Right cardiac atrium (tissue), 5 donors: ENCODE data around the gene GDF10. TPM values are rescaled to one million over a fixed set of nuclear protein-coding genes. Genes with fewer than 3 reads are reported as not detected.

ENCODE experiments used
- ATAC-seq, 2 donors: fragments of 200-7000 bp; cut with Tn5 transposase; one replicate each; pipeline versions ENCODE4 v1.8.0 to v1.9.1; 2020; ENCODE audit warnings: moderate library complexity in 2 of 2, mild to moderate bottlenecking in 1 of 2
- DNase-seq, 3 donors: peaks; one replicate each; pipeline ENCODE4 v3.0.0-alpha.2; 2020
- H3K27ac ChIP-seq: one replicate; pipeline ENCODE4 v1.5.1; 2013; ENCODE audit warnings: mild to moderate bottlenecking, low read length, control low read depth, moderate library complexity
- H3K27me3 ChIP-seq: one replicate; pipeline ENCODE4 v1.6.1; 2013; ENCODE audit not compliant: control insufficient read depth, insufficient read depth
- H3K4me1 ChIP-seq: one replicate; pipeline ENCODE4 v1.6.1; 2013; ENCODE audit warnings: low read length; ENCODE audit not compliant: control insufficient read depth, insufficient read depth
- H3K4me3 ChIP-seq: one replicate; pipeline ENCODE4 v1.5.1; 2013; ENCODE audit warnings: low read length, control low read depth
- H3K9me3 ChIP-seq: one replicate; pipeline ENCODE4 v1.6.1; 2013; ENCODE audit warnings: low read length; ENCODE audit not compliant: control insufficient read depth
- WGBS: extraction: QIAGEN DNeasy Blood & Tissue Kit; methylation state at CpG from one replicate; pipeline ENCODE4 v1.1.7; 2013; 5-methylcytosine and 5-hydroxymethylcytosine counted together
- intact Hi-C, 4 donors: fragments of 100-400 bp; cut with DNase I; formaldehyde crosslinking; loops; one replicate each; pipeline versions ENCODE4 v1.11.0 to v1.14.0; 2022 to 2023
- polyA plus RNA-seq: library from polyadenylated mRNA; stranded (reverse); fragments of 200-250 nt; gene quantifications from one replicate; pipeline ENCODE4 v1.2.3, GENCODE V29; 2013
- total RNA-seq, 4 donors: library from RNA; stranded (reverse); fragmentation: NEBNext Ultra II Directional; extraction: Animal tissue kit (Norgen Biotek cat#: 25700); gene quantifications; one replicate each; pipeline ENCODE4 v1.2.1, GENCODE V29; 2021
- donor health status: healthy with polysubstance abuse.
- donor health status: DM: no; HTN: yes; CAD: no.
- donor health status: DM: no; HTN: no; CAD: no.
- donor health status: DM: no; HTN: yes; CAD: no; lungs with severe emphysema.
- donor health status: DM: yes; HTN: yes; CAD: no.

Gene GDF10
- total and polyA plus RNA-seq, 5 donors, result 1.8 to 4.3 (median 2.5) TPM

GRCh38 chr10:47316131-47316530 is 16.1 kb downstream of the GDF10 start:
- Histone ChIP-seq H3K27ac (no peak overlapping the region), H3K27me3 (no peaks in the 10 kb centered on the region), H3K4me1 (no peaks in the 10 kb centered on the region), H3K9me3 (no peaks in the 10 kb centered on the region), H3K4me3 (no peak overlapping the region)
- ATAC-seq (no peak), DNase-seq (no peak)
- intact Hi-C loops, result no loop called here
- 83% methylated on average over 5 of the region's 5 CpGs for WGBS

DNA sequence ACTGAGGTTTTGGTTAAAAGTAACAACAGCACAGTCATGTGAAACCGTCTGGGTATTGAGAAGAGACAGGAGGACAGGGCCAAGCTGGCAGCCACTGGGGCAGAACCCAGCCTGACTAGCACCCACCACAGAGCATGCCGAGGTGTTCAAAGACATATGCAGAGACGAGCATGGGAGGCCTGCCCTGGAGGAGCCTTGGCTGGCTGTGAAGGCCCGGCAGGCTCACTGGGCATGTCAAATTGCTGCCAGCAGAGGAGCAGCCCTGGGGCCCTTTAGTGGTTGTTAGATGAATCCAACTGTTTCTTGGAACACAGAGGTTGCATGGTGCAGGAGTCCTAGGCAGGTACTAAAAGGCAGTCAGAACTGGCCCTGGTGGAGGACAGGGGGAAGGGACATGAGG is 17.3 kb downstream of the GDF10 start:
- H3K4me3 ChIP-seq, result no peak overlapping the region
- 86% methylated on average over 4 of the region's 4 CpGs for WGBS
- DNase-seq (no peak), ATAC-seq (no peak)
- intact Hi-C loops, result no loop called here
- no peaks in the 10 kb centered on the region for H3K4me1 ChIP-seq
- no peak overlapping the region for H3K27ac ChIP-seq
- no peaks in the 10 kb centered on the region for H3K9me3 ChIP-seq
- H3K27me3 ChIP-seq, result no peaks in the 10 kb centered on the region

DNA sequence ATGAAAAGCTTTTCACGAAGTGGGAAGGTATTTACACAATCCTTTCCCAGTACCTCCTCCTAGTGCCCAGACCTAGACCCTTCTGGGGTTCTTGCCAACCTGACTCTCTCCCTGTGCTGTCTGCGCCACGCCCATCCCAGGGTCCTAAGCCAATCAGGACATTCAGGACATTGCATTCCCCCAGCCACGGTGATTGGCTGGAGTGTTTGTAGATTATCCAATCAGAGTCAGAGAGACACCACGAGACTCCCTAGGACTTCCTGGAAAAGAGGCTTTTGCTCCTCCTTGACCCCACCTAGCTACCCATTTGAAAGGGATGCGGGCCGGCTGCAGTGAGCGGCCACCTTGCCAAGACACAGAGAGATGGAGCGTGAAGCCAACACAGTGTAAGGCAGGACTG is 18.7 kb downstream of the GDF10 start:
- WGBS, result 54% methylated on average over 9 of the region's 9 CpGs
- intact Hi-C loops, result no loop called here
- Histone ChIP-seq H3K9me3 (no peaks in the 10 kb centered on the region), H3K27me3 (no peaks in the 10 kb centered on the region), H3K4me3 (no peak overlapping the region), H3K4me1 (no peaks in the 10 kb centered on the region), H3K27ac (no peak overlapping the region)
- no peak for ATAC-seq
- no peak for DNase-seq

DNA sequence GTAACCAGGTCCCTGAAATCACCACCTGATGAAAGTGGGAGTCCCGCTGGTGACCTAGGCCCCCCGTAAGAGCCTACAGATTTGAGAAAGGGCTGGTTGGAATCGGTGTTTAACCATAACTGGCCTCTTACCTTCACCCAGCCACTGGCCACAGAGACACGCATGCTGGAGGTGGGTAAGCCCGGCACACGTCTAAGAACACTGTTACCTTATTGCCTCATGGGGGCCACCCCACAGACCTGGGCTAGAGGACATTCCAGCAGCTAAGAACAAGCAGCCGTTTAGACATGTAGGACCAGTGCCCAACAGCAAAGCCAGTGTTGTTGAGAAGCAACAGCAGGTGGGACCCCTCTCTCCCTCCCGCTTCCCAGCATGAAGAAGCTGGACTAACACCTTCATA is 19.8 kb downstream of the GDF10 start:
- intact Hi-C loops, result no loop called here
- ATAC-seq, result no peak
- no peaks in the 10 kb centered on the region for H3K27me3 ChIP-seq
- H3K4me1 ChIP-seq, result no peaks in the 10 kb centered on the region
- WGBS, result 88% methylated on average over 8 of the region's 8 CpGs
- no peak for DNase-seq
- no peak overlapping the region for H3K4me3 ChIP-seq
- no peak overlapping the region for H3K27ac ChIP-seq
- H3K9me3 ChIP-seq, result no peaks in the 10 kb centered on the region

DNA sequence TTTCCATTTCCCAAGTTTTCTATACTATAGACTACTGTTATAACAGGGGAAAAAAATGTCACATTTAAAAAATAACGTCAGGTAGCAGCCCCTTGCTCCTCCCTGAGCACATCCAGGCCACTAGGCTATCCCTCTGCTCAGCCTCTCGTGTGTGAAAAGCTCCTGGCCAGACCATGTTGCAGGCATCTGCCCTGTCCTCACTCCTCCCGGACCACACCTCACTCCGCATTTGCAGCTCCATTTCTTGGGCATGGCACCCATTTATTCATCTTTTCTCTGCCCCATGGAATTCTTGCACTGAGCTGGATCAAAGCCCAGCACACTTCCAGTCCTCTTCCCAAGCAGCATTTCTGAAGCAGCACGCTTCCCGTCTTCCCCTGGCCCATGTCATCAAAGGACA is 20.8 kb downstream of the GDF10 start:
- no peaks in the 10 kb centered on the region for H3K4me1 ChIP-seq
- no peaks in the 10 kb centered on the region for H3K9me3 ChIP-seq
- no peak for ATAC-seq
- no peak overlapping the region for H3K27ac ChIP-seq
- WGBS, result 46% methylated on average over 6 of the region's 6 CpGs
- intact Hi-C loops, result no loop called here
- H3K27me3 ChIP-seq, result no peaks in the 10 kb centered on the region
- DNase-seq, result no peak
- no peak overlapping the region for H3K4me3 ChIP-seq

DNA sequence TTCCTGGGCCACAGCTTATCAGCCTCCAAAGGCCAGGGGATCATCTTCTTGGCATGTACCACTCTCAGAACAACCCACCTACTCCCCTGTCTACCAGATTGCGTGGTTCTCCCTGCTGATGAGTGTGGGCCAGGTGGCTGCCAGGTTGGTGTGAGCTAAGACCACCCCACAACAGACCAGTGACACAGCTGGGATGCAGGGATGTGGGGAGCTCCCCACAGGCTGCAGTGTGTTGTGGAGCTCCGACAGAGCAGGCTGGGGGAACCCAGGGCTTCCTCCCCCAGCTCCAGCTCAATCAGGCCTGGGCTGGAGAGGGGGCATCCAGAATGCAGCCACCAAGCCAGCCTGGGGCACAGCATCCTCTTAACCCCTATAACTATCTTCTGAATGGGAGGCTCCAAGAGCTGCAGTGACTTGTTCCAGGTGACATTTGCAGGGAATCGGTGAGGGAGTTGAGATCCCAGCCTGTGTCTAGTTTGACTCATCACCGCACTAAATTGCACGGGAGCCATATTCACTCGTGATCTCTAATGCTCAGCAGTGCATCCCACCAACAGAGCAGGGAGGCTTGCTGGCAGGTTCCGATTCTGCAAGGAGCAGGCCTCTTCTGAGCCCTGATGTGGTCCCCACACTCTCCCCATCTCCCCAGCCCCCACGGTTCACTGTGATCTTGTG is 21.7 kb downstream of the GDF10 start:
- Histone ChIP-seq H3K27me3 (no peaks in the 10 kb centered on the region), H3K4me1 (no peaks in the 10 kb centered on the region), H3K27ac (no peak overlapping the region), H3K4me3 (no peak overlapping the region), H3K9me3 (no peaks in the 10 kb centered on the region)
- intact Hi-C loops, result no loop called here
- ATAC-seq, result peak in 1 of 2 donors; percentile 9
- 65% methylated on average over 8 of the region's 8 CpGs for WGBS
- no peak for DNase-seq

- Histone ChIP-seq H3K27ac (no peak within 1 kb of the TSS), H3K9me3 (no peaks in the 10 kb centered on the region), H3K27me3 (no peaks in the 10 kb centered on the region), H3K4me1 (no peaks in the 10 kb centered on the region), H3K4me3 (no peak within 1 kb of the TSS)
- ATAC-seq (peak in 1 of 2 donors; percentile 9), DNase-seq (no peak)
- WGBS, result 60% methylated on average over 35 of the region's 35 CpGs
- intact Hi-C loops, result no loop called here
Observed at GRCh38 chr10:47322300-47323061, 22.5 kb downstream of the GDF10 start, which contains the start of gene GDF2. TSS of gene GDF2 (plus strand) at chr10:47322454. CDS start at chr10:47322669, 215 bp downstream.

DNA sequence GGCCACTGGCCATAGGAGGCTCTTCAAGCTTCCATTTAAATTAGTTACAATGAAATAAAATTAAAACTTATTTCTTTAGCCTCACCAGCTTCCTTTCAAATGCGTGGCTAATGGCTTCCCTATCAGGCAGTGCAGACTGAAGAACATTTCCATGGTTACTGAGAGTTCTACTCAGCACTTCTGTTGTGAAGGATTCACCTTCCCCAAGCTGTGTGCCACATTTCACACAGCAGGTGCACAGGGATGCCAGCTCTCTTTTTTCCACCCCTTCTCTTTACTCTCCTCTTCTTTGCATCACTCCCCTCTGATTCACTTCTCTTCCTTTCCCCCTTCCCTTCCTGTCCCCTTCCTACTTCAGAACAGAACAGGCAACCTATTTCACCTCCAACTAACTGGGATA is 23.1 kb downstream of the GDF10 start:
- no peak overlapping the region for H3K4me3 ChIP-seq
- DNase-seq, result no peak
- H3K27ac ChIP-seq, result no peak overlapping the region
- H3K27me3 ChIP-seq, result no peaks in the 10 kb centered on the region
- no peak for ATAC-seq
- no peaks in the 10 kb centered on the region for H3K4me1 ChIP-seq
- intact Hi-C loops, result no loop called here
- no peaks in the 10 kb centered on the region for H3K9me3 ChIP-seq
- WGBS, result 65% methylated on average over 1 of the region's 1 CpG

GRCh38 chr10:47323636-47324296 is 23.8 kb downstream of the GDF10 start:
- H3K4me3 ChIP-seq, result no peak overlapping the region
- no peaks in the 10 kb centered on the region for H3K4me1 ChIP-seq
- no peaks in the 10 kb centered on the region for H3K27me3 ChIP-seq
- no peaks in the 10 kb centered on the region for H3K9me3 ChIP-seq
- no peak overlapping the region for H3K27ac ChIP-seq
- intact Hi-C loops, result no loop called here
- ATAC-seq (no peak), DNase-seq (no peak)
- 49% methylated on average over 5 of the region's 5 CpGs for WGBS

GRCh38 chr10:47325303-47326291 is 25.6 kb downstream of the GDF10 start:
- intact Hi-C loops, result no loop called here
- Histone ChIP-seq H3K9me3 (no peaks in the 10 kb centered on the region), H3K4me3 (no peak overlapping the region), H3K27me3 (no peaks in the 10 kb centered on the region), H3K27ac (no peak overlapping the region), H3K4me1 (no peaks in the 10 kb centered on the region)
- DNase-seq, result no peak
- 93% methylated on average over 30 of the region's 30 CpGs for WGBS
- no peak for ATAC-seq
